ENCODE results near the gene UBTD1.
"Not testable (repeated sequence)": the region's sequence is repeated elsewhere in the genome, so short reads cannot be mapped to it uniquely, and the experiment has no call there.

Gene UBTD1

DNA sequence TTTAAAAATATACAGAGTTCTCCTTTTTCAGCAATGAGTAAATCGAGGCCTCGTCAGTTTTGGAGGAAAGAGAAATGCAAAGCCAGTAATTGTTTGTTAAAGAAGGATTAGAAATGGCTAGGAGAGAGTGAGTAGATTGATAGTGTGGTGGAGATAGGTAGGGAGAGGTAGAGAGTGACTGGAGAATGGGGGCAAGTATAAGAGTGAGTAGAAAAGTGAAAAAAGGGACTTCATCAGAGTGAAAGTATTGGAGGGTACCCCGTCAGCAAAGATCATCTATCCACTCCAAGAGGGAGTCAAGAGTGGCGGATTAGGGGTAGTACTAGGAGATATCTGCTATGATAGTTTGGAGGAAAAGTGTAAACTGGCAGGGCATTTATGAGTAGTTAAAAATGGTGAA, 64.6 kb downstream of the UBTD1 start:
- TF ChIP-seq POLR2A (IDR thresholded peaks at IDR 0.05; ENCODE audit: low read length) (no peak), GATA1 (IDR thresholded peaks at IDR 0.05; ENCODE audit: low read depth, low read length) (no peak)

DNA sequence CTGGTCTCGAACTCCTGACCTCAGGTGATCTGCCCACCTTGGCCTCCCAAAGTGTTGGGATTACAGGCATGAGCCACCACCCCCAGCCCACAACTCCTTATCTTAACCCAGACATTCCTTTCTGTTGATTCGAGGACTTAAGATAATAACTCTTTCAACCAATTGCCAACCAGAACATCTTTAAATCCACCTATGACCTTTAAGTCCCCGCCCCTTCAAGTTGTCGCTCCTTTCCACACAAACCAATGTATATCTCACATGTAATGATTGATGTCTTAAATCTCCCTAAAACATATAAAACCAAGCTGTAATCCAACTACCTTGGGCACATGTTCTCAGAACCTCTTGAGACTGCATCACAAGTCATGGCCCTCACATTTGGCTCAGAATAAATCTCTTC, 66.1 kb downstream of the UBTD1 start:
- TF ChIP-seq POLR2A (IDR thresholded peaks at IDR 0.05; ENCODE audit: low read length) (no peak), GATA1 (IDR thresholded peaks at IDR 0.05; ENCODE audit: low read depth, low read length) (no peak)
- DNase-seq, result peak in 1 of 2 experiments; percentile 18

More for the DNA sequence above, 64.6 kb downstream of the UBTD1 start:
- DNase-seq, result no peak

DNA sequence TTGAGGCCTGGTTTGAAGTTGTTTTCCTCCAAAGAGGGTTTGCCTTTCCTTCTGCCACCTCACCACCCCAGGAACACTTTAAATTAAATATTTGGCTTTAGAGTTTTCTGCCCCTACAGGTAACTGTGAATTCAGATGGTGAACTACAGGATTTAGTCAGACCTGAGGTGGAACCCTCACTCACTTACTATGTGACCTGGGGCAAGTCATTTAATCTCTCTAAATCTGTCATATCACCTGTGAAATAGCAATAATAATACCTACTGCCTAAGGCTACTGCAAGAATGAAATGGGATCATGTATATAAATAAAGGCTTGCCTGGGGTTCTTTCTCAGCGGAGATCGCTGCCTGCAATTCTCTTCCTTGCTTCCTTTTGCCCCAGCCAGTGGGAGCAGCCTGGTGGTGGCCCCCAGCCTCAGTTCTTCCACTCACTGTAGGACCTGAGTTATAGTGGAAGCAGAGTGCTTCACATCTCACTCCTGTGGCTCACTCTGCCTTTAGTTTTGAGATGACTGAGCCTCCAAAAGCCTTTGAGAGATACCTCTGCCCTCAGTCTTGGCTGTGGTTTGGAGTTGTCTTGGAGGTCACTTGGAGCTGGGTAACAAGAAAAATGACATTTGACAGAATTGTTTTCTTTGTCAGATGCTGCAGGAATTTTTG, 67.7 kb downstream of the UBTD1 start:
- no peak for TF ChIP-seq POLR2A (IDR thresholded peaks at IDR 0.05; ENCODE audit: low read length)
- no peak for DNase-seq

DNA sequence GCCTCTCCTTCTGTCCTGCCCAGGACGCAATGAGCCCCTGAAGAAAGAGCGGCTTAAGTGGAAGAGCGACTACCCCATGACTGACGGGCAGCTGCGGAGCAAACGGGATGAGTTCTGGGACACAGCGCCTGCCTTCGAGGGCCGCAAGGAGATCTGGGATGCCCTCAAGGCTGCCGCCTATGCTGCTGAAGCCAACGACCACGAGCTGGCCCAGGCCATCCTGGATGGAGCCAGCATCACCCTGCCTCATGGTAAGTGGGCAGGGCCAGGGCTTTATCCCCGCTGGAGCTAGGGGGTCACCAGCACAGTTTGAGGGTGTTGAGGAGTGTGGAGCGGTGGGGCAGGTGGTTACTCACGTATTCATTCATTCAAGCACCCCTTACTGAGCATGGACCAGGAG, 69.2 kb downstream of the UBTD1 start:
- TF ChIP-seq GATA1 (IDR thresholded peaks at IDR 0.05; ENCODE audit: low read depth, low read length), result no peak
- TF ChIP-seq POLR2A (IDR thresholded peaks at IDR 0.05; ENCODE audit: low read length), result no peak
- DNase-seq, result no peak

DNA sequence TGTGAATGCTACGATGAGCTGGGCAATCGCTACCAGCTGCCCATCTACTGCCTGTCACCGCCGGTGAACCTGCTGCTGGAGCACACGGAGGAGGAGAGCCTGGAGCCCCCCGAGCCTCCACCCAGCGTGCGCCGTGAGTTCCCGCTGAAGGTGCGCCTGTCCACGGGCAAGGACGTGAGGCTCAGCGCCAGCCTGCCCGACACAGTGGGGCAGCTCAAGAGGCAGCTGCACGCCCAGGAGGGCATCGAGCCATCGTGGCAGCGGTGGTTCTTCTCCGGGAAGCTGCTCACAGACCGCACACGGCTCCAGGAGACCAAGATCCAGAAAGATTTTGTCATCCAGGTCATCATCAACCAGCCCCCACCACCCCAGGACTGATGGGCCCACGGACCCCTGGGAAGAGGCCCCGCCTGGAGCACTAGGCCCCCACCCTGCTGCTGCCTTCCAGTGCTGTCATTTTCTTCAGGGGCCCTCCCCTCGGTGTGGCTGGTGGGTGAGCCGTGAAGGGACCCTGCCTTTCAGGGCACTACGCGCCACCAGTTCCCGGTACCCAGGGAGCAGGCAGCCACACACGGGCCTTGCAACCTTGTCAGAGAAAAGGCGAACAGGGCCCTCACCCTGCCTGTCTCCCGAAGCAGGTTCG, 71.5 kb downstream of the UBTD1 start:
- TF ChIP-seq POLR2A (IDR thresholded peaks at IDR 0.05; ENCODE audit: low read length) (no peak), GATA1 (IDR thresholded peaks at IDR 0.05; ENCODE audit: low read depth, low read length) (no peak)
- DNase-seq, result no peak

DNA sequence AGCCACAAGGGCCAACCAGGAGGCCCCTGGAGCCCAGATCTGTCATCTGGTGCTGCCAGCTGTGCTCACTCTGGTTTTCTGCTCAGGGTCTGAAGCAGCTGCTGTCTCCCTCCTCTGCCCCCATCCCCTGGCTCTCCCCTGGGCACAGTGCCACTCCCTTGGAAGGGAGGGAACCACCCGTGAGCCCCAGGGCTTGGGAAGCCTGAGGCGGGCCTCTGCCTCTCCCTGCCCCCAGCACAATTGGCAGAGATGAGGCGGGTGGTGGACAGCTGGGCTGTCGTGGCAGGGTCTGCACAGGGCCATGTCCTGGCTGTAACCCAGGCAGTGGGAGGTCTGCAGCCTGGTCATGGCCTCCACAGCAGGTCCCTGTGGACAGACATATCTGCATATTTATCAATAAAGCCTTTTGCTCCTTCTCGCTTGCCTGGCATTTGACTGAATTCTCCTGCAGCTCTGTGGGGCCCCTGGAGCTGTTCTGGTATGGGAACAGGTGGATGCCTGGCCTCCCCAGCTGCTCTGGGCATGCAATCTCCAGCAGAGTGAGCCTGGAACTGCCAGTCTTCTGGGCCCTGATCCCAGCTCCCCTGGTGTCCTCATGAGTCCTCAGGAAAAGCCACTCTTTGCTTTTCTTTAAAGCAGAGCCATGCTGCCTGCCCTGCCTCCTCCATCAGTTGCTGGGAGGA, 72.2 kb downstream of the UBTD1 start:
- TF ChIP-seq GATA1 (IDR thresholded peaks at IDR 0.05; ENCODE audit: low read depth, low read length) (no peak), POLR2A (IDR thresholded peaks at IDR 0.05; ENCODE audit: low read length) (no peak)
- no peak for DNase-seq

DNA sequence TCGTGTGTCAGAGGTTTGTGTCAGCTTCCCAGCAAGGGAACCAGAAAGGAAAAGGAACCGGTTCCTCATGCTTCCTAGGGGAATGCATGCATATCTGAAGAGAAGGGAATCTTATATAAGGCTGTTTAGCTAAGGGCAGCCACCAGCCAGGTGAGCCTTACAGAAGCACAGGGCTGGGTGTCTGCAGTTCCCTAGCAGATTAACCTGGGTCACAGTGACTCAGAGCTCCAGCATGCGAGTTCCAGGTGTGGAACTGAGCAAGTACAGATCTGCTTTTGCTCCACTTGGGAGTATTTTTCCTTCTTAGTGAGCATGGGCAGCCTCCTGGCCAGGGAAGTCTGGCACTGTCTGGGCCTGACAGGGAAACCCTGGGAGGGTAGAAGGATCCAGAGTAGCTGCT, 72.9 kb downstream of the UBTD1 start:
- no peak for DNase-seq
- TF ChIP-seq POLR2A (IDR thresholded peaks at IDR 0.05; ENCODE audit: low read length), result no peak
- no peak for TF ChIP-seq GATA1 (IDR thresholded peaks at IDR 0.05; ENCODE audit: low read depth, low read length)

DNA sequence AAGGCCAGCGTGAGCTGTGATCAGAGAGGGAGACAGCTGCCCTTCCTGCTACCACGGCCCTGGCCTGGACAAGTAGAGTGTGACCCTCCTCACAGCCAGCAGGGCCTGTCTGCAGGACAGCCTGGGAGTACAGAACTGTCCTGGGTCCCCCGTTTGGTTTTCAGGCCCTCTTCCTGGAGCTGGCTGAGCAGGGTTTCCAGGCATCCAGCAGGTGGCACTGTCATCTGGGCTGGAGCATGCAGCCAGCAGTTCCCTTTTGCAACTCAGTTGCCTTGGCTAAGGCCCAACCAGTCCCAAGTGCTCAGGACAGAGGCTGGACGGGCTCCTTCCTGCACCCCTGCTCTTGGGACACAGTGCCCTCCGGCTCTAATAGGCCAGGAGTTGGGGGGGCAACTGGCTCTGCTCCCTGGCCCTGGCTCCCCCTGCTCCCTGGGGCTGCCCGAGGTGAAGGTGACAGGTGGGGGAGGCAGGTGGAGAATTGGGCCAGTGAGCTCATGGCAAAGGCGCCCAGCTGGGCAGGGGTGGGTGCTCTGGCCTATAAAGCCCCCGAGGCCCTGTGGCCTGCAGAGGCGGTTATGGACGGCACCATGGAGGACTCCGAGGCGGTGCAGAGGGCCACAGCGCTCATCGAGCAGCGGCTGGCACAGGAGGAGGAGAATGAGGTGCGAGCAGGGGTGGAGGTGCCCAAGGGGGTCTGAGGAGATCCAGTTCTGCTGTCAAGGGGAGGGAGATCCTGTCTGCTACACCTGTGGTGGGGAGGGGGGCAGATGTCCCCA, 73.7 kb downstream of the UBTD1 start, which contains the start of gene ANKRD2:
TSS of gene ANKRD2 (plus strand) at position 566 of the 776 bp plus-strand sequence. CDS start at position 576, 10 bp downstream.
- DNase-seq, result peak; percentile 83 to 90
- no peak for TF ChIP-seq GATA1 (IDR thresholded peaks at IDR 0.05; ENCODE audit: low read depth, low read length)
- TF ChIP-seq POLR2A (IDR thresholded peaks at IDR 0.05; ENCODE audit: low read length), result no peak

DNA sequence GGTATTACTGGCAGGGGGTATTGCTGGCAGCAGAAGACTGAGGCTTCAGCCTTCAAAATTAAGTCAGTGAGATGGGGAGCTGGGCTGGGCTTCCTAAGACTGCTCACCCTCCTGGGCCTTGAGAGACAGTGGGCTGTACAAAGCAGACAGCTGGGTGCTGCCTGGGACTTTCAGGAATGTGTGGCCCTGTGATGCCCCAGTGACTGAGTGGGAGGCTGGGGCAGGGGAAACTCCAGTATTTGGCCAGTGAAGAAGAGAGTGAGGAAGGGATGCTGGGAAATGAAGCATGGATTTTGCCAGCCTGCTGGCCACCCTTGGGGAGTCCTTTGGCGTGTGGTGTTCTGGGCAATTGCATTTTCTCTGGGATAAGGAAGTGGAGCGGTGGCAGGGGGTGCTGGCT, 74.3 kb downstream of the UBTD1 start:
- no peak for DNase-seq
- no peak for TF ChIP-seq POLR2A (IDR thresholded peaks at IDR 0.05; ENCODE audit: low read length)
- TF ChIP-seq GATA1 (IDR thresholded peaks at IDR 0.05; ENCODE audit: low read depth, low read length), result no peak

DNA sequence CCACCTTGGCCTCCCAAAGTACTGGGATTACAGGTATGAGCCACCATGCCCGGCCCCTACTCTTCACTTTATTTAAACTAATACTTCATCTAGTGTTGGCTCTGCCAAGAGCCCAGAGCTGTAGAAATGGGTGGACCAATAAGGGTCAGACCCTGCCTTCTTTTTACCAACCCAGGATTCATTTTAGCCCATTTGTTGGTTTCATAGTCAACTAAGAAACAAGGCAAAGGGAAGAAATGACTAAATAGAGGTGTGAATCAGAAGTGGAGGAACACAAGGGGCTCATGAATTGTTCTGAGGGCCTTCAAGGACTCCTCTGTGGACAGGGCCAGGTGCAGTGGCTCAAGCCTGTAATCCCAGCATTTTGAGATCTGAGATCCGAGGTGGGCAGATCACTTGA, 74.9 kb downstream of the UBTD1 start:
- TF ChIP-seq POLR2A (IDR thresholded peaks at IDR 0.05; ENCODE audit: low read length), result no peak
- no peak for TF ChIP-seq GATA1 (IDR thresholded peaks at IDR 0.05; ENCODE audit: low read depth, low read length)
- DNase-seq, result no peak

DNA sequence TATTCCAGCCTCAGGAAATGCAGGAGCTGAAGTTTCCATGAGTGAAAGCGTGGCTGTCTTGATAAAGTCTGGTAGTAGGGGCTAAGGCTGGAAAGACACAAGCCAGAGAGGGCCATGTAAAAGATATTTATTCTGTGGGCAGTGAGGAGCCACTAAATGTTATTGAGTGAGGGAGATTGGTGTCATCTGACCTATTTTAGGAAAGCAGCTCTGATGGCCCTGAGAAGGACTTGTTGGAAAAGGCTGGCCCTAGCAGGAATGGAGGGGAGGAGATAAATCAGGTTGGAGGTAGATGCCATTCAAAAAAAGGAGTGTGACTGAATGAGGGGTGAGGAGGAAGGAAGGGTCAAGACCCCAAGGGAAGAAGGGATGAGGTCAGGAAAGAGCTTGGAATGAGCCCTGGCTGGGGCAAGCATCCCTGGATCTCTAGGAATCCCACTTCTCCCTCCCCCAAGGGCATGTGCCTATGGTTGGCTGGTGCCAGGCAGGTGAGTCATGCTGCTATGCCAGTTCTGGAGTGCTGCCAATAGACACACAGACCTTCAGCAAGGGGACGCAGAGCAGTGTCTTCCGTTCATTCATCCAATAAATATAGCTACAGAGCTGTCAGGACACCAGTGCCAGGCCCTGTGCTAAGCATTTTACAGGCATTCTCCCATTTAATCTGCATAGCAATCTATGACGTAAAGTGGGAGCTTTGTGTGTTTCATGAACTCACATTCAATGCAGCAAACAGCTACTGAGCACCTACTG, 75.8 kb downstream of the UBTD1 start:
- DNase-seq, result peak in 1 of 2 experiments; percentile 19
- TF ChIP-seq GATA1 (IDR thresholded peaks at IDR 0.05; ENCODE audit: low read depth, low read length) (no peak), POLR2A (IDR thresholded peaks at IDR 0.05; ENCODE audit: low read length) (no peak)

DNA sequence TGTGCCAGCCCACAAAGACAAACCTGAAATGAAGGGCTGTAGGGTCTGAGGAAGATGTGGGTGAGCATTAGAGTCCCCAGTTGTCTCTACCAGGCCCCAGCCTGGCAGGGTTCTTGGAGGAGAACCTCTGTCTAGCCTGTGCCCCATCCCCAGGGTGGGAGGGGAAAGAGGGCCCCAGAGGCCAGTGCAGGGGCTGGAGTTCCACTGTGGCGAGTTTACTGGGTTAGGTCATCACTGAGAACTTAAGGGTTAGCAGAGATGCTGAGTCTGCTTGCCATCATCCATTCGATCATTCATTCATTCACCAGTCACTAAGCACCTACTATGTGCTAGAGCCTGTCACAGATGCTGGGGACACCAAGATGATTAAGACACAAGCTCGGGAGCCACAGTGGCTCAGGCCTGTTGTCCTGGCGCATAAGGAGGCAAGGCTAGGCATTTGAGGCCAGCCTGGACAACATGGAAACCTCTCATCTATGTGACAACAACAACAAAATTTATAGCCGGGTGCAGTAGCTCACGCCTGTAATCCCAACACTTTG, 76.5 kb downstream of the UBTD1 start:
- no peak for TF ChIP-seq POLR2A (IDR thresholded peaks at IDR 0.05; ENCODE audit: low read length)
- TF ChIP-seq GATA1 (IDR thresholded peaks at IDR 0.05; ENCODE audit: low read depth, low read length), result no peak
- DNase-seq, result no peak

DNA sequence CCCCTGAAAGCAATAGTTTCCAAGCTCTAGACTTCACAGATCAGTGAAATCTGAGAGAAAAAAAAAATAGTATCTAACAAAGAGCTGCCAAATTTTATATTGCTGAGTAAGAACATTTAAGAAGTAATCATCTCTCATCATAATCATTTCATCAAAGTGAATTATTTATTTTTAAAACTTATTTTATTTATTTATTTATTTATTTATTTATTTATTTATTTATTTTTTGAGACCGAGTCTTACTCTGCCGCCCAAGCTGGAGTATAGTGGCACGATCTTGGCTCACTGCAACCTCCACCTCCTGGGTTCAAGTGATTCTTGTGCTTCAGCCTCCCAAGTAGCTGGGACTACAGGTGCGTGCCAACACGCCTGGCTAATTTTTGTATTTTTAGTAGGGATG, 77.8 kb downstream of the UBTD1 start:
- DNase-seq, result not testable (repeated sequence)

All from erythroblast (primary cell).